Measurements from ENCODE around the gene PRG3. TPM values are rescaled to one million over a fixed set of nuclear protein-coding genes. Genes with fewer than 3 reads are reported as not detected.

PRG3 gene
- total RNA-seq, 1 experiment from 2014 or later: not detected

DNA sequence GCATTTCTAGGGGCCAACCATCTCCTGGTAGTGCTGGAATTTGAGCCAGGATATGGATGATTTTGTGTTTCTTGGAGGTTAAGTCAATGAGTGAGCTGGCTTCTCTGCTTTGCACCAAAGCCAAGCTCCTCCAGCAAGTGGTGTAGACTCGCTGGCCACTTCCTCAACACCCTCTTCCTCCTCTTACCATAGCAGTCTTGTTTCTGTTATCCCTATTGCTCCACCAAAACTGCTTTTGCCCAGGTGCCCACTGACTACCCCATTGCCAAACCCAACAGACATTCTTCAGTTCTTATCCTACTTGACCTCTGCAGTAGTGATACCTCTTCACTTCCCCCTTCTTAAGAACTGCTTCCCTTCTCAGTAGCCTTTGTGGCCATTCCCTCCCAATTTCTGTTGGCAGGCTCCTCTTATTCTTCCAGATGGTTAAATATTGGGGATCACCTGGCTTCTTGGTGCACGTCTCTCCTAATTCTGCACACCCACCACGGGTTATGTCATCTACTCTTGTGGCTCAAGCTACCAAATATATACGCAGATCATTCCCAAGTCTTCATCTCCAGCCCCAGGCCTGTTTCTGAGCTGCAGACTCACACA lies 16.5 kb upstream of the PRG3 start:
- POLR2A ChIA-PET: no interaction called here
- BruUV-seq (replicated peaks): no TSS peak

DNA sequence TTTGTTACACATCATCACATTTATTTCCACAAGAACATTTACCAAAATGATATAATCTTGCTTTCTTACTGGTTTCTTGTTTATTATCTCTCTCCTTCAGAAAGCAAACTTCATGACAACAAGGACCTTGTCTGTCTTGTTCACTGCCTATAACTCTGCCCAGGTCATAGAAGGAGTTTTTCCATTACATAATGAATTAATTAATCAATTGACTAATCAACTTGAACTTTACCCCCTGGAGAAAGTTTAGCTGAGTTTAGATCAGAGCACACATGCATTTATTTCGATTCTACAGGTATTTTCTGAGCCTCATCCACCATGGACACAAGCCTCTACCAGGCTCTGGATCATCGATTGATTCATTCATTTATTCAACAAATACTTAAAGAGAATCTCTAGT lies 15.8 kb upstream of the PRG3 start:
- Histone ChIP-seq H3K36me3 (ENCODE audit: control insufficient read depth, insufficient read depth, low read length) (no peaks in the 10 kb centered on the region), H3K27ac (ENCODE audit: low read length) (no peak overlapping the region), H3K9me3 (ENCODE audit: control insufficient read depth, insufficient read depth, low read depth, low read length) (no peaks in the 10 kb centered on the region), H3K27me3 (ENCODE audit: control insufficient read depth, insufficient read depth, low read length) (peaks cover 20% of the 10 kb centered on the region), H3K4me3 (ENCODE audit: low read depth in 2 of 2, low read length in 2 of 2) (no peak overlapping the region), H3K4me1 (ENCODE audit: control insufficient read depth, insufficient read depth, low read length) (no peaks in the 10 kb centered on the region)
- ATAC-seq (no peak), DNase-seq (ENCODE audit: low read depth, low spot score) (no peak)
- intact Hi-C loops (cut with micrococcal nuclease; ENCODE audit: unreplicated experiment): no loop called here
- BruUV-seq (replicated peaks): no TSS peak
- POLR2A ChIA-PET: no interaction called here
- CTCF ChIA-PET: interaction anchor here (0.5 to 0.7 kb wide), 2 partner anchors 63 to 64 kb away, joined by 3 read pairs; partner anchors contain the start of gene RTN4RL2
- in situ Hi-C loops (cut with HindIII; ENCODE audit: low pct_unique_long_range_greater_than_20kb, low sequenced_read_pairs): no loop called here
- TF ChIP-seq, protein P1, sequence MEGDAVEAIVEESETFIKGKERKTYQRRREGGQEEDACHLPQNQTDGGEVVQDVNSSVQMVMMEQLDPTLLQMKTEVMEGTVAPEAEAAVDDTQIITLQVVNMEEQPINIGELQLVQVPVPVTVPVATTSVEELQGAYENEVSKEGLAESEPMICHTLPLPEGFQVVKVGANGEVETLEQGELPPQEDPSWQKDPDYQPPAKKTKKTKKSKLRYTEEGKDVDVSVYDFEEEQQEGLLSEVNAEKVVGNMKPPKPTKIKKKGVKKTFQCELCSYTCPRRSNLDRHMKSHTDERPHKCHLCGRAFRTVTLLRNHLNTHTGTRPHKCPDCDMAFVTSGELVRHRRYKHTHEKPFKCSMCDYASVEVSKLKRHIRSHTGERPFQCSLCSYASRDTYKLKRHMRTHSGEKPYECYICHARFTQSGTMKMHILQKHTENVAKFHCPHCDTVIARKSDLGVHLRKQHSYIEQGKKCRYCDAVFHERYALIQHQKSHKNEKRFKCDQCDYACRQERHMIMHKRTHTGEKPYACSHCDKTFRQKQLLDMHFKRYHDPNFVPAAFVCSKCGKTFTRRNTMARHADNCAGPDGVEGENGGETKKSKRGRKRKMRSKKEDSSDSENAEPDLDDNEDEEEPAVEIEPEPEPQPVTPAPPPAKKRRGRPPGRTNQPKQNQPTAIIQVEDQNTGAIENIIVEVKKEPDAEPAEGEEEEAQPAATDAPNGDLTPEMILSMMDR (IDR thresholded peaks at IDR 0.05): no peak
- TF ChIP-seq TCF7L2 (IDR thresholded peaks at IDR 0.05; ENCODE audit: low read depth, low read length): no peak
- no peak for TF ChIP-seq SIN3A (IDR thresholded peaks at IDR 0.05; ENCODE audit: borderline replicate concordance, insufficient read depth, low read depth, low read length)
- TF ChIP-seq, protein P2, sequence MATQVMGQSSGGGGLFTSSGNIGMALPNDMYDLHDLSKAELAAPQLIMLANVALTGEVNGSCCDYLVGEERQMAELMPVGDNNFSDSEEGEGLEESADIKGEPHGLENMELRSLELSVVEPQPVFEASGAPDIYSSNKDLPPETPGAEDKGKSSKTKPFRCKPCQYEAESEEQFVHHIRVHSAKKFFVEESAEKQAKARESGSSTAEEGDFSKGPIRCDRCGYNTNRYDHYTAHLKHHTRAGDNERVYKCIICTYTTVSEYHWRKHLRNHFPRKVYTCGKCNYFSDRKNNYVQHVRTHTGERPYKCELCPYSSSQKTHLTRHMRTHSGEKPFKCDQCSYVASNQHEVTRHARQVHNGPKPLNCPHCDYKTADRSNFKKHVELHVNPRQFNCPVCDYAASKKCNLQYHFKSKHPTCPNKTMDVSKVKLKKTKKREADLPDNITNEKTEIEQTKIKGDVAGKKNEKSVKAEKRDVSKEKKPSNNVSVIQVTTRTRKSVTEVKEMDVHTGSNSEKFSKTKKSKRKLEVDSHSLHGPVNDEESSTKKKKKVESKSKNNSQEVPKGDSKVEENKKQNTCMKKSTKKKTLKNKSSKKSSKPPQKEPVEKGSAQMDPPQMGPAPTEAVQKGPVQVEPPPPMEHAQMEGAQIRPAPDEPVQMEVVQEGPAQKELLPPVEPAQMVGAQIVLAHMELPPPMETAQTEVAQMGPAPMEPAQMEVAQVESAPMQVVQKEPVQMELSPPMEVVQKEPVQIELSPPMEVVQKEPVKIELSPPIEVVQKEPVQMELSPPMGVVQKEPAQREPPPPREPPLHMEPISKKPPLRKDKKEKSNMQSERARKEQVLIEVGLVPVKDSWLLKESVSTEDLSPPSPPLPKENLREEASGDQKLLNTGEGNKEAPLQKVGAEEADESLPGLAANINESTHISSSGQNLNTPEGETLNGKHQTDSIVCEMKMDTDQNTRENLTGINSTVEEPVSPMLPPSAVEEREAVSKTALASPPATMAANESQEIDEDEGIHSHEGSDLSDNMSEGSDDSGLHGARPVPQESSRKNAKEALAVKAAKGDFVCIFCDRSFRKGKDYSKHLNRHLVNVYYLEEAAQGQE (IDR thresholded peaks at IDR 0.05; ENCODE audit: insufficient read depth in 1 of 2, low read depth in 2 of 2, low read length in 1 of 2): no peak
- no peak for TF ChIP-seq POLR2AphosphoS5 (IDR thresholded peaks at IDR 0.05; ENCODE audit: low read depth, low read length)

More for the DNA sequence above, 16.5 kb upstream of the PRG3 start:
- H3K4me1 ChIP-seq (ENCODE audit: control insufficient read depth, insufficient read depth, low read length): peaks cover 3% of the 10 kb centered on the region; the same call in 1 of the 2 replicates
- H3K27me3 ChIP-seq (ENCODE audit: control insufficient read depth, insufficient read depth, low read length): peaks cover 20% of the 10 kb centered on the region
- no peak overlapping the region for H3K4me3 ChIP-seq (ENCODE audit: low read depth in 2 of 2, low read length in 2 of 2)
- H3K27ac ChIP-seq (ENCODE audit: low read length): no peak overlapping the region
- H3K9me3 ChIP-seq (ENCODE audit: control insufficient read depth, insufficient read depth, low read depth, low read length): no peaks in the 10 kb centered on the region
- DNase-seq (ENCODE audit: low read depth, low spot score): no peak
- intact Hi-C loops (cut with micrococcal nuclease; ENCODE audit: unreplicated experiment): no loop called here
- H3K36me3 ChIP-seq (ENCODE audit: control insufficient read depth, insufficient read depth, low read length): no peaks in the 10 kb centered on the region
- CTCF ChIA-PET: no interaction called here
- no peak for ATAC-seq
- TF ChIP-seq SIN3A (IDR thresholded peaks at IDR 0.05; ENCODE audit: borderline replicate concordance, insufficient read depth, low read depth, low read length) (no peak), TCF7L2 (IDR thresholded peaks at IDR 0.05; ENCODE audit: low read depth, low read length) (no peak)
- in situ Hi-C loops (cut with HindIII; ENCODE audit: low pct_unique_long_range_greater_than_20kb, low sequenced_read_pairs): no loop called here

DNA sequence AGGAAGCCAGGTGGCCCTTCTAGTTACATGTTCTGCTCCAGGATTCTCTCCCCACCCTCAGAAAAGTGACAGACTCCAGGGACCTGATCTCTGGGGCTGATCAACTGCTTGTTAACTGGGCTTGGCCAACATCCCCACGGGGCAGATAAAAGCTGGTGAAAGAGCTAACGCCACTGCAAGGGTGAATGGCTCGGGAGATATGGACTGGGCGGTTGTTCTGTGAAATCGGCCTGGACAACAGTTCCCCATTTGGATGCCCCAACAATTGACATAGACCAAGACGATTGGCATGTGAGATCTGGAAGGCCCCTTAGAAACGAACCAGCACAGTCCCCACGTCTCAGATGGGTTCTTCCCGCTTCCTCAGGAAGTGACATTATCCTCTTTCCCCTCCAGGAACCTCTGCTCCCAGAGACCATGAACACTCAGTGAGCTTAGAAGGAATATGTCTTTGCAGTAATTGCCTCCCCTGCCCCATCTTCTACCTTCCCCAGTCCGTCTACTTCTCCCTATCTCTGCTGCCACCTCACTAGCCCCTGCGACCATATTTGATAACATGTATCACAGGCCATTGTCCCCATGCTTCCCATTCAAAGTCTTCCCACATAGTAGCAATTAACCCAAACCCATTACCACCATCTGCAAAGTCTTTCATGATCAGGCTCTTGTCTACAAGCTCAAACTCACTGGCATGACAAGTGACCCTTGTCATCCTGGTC lies 15.1 kb upstream of the PRG3 start:
- H3K4me1 ChIP-seq (ENCODE audit: control insufficient read depth, insufficient read depth, low read length): no peaks in the 10 kb centered on the region
- H3K4me3 ChIP-seq (ENCODE audit: low read depth in 2 of 2, low read length in 2 of 2): no peak overlapping the region
- H3K27me3 ChIP-seq (ENCODE audit: control insufficient read depth, insufficient read depth, low read length): peaks cover 24% of the 10 kb centered on the region
- ChIA-PET CTCF (interaction anchor here (0.5 to 0.7 kb wide), 2 partner anchors 63 to 64 kb away, joined by 3 read pairs; partner anchors contain the start of gene RTN4RL2), POLR2A (no interaction called here)
- no peaks in the 10 kb centered on the region for H3K9me3 ChIP-seq (ENCODE audit: control insufficient read depth, insufficient read depth, low read depth, low read length)
- no peak for TF ChIP-seq SIN3A (IDR thresholded peaks at IDR 0.05; ENCODE audit: borderline replicate concordance, insufficient read depth, low read depth, low read length)
- TF ChIP-seq, protein P1 (IDR thresholded peaks at IDR 0.05): no peak
- TF ChIP-seq TCF7L2 (IDR thresholded peaks at IDR 0.05; ENCODE audit: low read depth, low read length): no peak
- TF ChIP-seq, protein P2 (IDR thresholded peaks at IDR 0.05; ENCODE audit: insufficient read depth in 1 of 2, low read depth in 2 of 2, low read length in 1 of 2): no peak
- in situ Hi-C loops (cut with HindIII; ENCODE audit: low pct_unique_long_range_greater_than_20kb, low sequenced_read_pairs): no loop called here
- H3K27ac ChIP-seq (ENCODE audit: low read length): no peak overlapping the region
- intact Hi-C loops (cut with micrococcal nuclease; ENCODE audit: unreplicated experiment): no loop called here
- BruUV-seq (replicated peaks): no TSS peak
- H3K36me3 ChIP-seq (ENCODE audit: control insufficient read depth, insufficient read depth, low read length): no peaks in the 10 kb centered on the region
- DNase-seq (ENCODE audit: low read depth, low spot score): no peak
- no peak for ATAC-seq

Data from Panc1 (cell line).